Keratinocyte (primary cell): Measurements from ENCODE around the gene FAM53A. TPM values are rescaled to one million over a fixed set of nuclear protein-coding genes. Genes with fewer than 3 reads are reported as not detected.

Experiments used
- DNase-seq: peaks from one replicate; pipeline ENCODE4 v3.0.0-alpha.2; 2011; ENCODE audit warnings: low read depth, missing footprints, low spot score
- FAIRE-seq: peaks from 2 replicates; lab custom pipeline; 2011; peaks lifted over from hg19 to GRCh38; lab: Jason Lieb, UNC
- H2AFZ ChIP-seq: 2 replicates; pipeline ENCODE4 v1.6.0; 2012; ENCODE audit warnings: low read length, control low read depth, inconsistent platforms; ENCODE audit not compliant: control insufficient read depth
- H3K27ac ChIP-seq: 2 replicates; pipeline ENCODE4 v1.5.1; 2011; ENCODE audit warnings: low read length; ENCODE audit not compliant: control insufficient read depth, insufficient read depth
- H3K27me3 ChIP-seq: 3 replicates; pipeline ENCODE4 v1.6.0; 2011; ENCODE audit warnings: low read length; ENCODE audit not compliant: control insufficient read depth, insufficient read depth; ENCODE audit errors: extremely low read depth
- H3K36me3 ChIP-seq, 2 experiments: 2 replicates in 1 of 2; 3 replicates in 1 of 2; pipeline ENCODE4 v1.5.1; 2011; ENCODE audit warnings: low read length in 2 of 2, mild to moderate bottlenecking in 1 of 2; ENCODE audit not compliant: control insufficient read depth in 2 of 2, insufficient read depth in 2 of 2; ENCODE audit errors: extremely low read depth in 1 of 2
- H3K4me1 ChIP-seq: 3 replicates; pipeline ENCODE4 v1.5.1; 2011; ENCODE audit warnings: low read length; ENCODE audit not compliant: control insufficient read depth, insufficient read depth; ENCODE audit errors: extremely low read depth
- H3K4me2 ChIP-seq: 3 replicates; pipeline ENCODE4 v1.6.0; 2011; ENCODE audit warnings: low read depth, low read length; ENCODE audit not compliant: control insufficient read depth, insufficient read depth; ENCODE audit errors: extremely low read depth
- H3K4me3 ChIP-seq, 3 experiments: fragments of 200-600 bp in 1 of 3; sonication (generic) in 1 of 3; 2 replicates in 2 of 3; 3 replicates in 1 of 3; pipeline ENCODE4 v1.5.1; 2011 to 2016; ENCODE audit warnings: low read length in 3 of 3, mild to moderate bottlenecking in 3 of 3, control low read depth in 2 of 3, inconsistent platforms in 1 of 3, low read depth in 1 of 3, mixed read lengths in 1 of 3, mixed run types in 1 of 3, moderate library complexity in 1 of 3; ENCODE audit not compliant: control insufficient read depth in 2 of 3, insufficient read depth in 2 of 3; ENCODE audit errors: extremely low read depth in 1 of 3
- H3K79me2 ChIP-seq: 2 replicates; pipeline ENCODE4 v1.6.0; 2012; ENCODE audit warnings: low read length; ENCODE audit not compliant: control insufficient read depth, insufficient read depth
- H3K9ac ChIP-seq: 3 replicates; pipeline ENCODE4 v1.6.0; 2011; ENCODE audit warnings: low read length; ENCODE audit not compliant: control insufficient read depth, insufficient read depth; ENCODE audit errors: extremely low read depth
- H3K9me1 ChIP-seq: 3 replicates; pipeline ENCODE4 v1.6.0; 2011; ENCODE audit warnings: low read length; ENCODE audit not compliant: control insufficient read depth, insufficient read depth; ENCODE audit errors: extremely low read depth
- H3K9me3 ChIP-seq: 2 replicates; pipeline ENCODE4 v1.5.1; 2012; ENCODE audit warnings: low read depth, low read length; ENCODE audit not compliant: control insufficient read depth
- H4K20me1 ChIP-seq: 3 replicates; pipeline ENCODE4 v1.6.0; 2011; ENCODE audit warnings: low read length; ENCODE audit not compliant: control insufficient read depth, insufficient read depth; ENCODE audit errors: extremely low read depth
- CTCF ChIP-seq, 3 experiments: IDR thresholded peaks in 1 of 3; conservative IDR thresholded peaks in 1 of 3; optimal IDR thresholded peaks in 1 of 3; 2 replicates in 2 of 3; 3 replicates in 1 of 3; pipeline versions ENCODE3 to v1.5.1; 2011; ENCODE audit warnings: low read length in 3 of 3, mild to moderate bottlenecking in 3 of 3, moderate library complexity in 2 of 3, control low read depth in 1 of 3, inconsistent platforms in 1 of 3; ENCODE audit not compliant: insufficient read depth in 2 of 3; ENCODE audit errors: extremely low read depth in 1 of 3
- EZH2 ChIP-seq: IDR thresholded peaks from one replicate; pipeline ENCODE4 v1.6.1; 2012; ENCODE audit warnings: inconsistent platforms, mild to moderate bottlenecking, low read length, moderate library complexity
- dilution Hi-C: fragments of 300-500 bp; cut with MboI; formaldehyde crosslinking; loops from one replicate; pipeline ENCODE4 v1.7.0; 2020; ENCODE audit warnings: low sequenced_read_pairs; ENCODE audit not compliant: extremely low pct_ligation_motif_present
- polyA plus RNA-seq, 5 experiments: library from polyadenylated mRNA; depleted of rRNA in 3 of 5; stranded (reverse) in 3 of 5; stranded (forward) in 1 of 5; unstranded in 1 of 5; fragments of >200 nt; gene quantifications; 1 replicate in 1 of 5; 2 replicates in 3 of 5; 3 replicates in 1 of 5; pipeline versions ENCODE4 v1.2.1 to v1.2.3, GENCODE V29; 2011 to 2012; ENCODE audit warnings: missing spikeins in 2 of 5, low read depth in 1 of 5, low replicate concordance in 1 of 5

The FAM53A gene
- polyA plus RNA-seq, 1 donor (not counting 4 experiments of a cell fraction or from before 2014, with no cell fraction given), result 0.50 TPM

DNA sequence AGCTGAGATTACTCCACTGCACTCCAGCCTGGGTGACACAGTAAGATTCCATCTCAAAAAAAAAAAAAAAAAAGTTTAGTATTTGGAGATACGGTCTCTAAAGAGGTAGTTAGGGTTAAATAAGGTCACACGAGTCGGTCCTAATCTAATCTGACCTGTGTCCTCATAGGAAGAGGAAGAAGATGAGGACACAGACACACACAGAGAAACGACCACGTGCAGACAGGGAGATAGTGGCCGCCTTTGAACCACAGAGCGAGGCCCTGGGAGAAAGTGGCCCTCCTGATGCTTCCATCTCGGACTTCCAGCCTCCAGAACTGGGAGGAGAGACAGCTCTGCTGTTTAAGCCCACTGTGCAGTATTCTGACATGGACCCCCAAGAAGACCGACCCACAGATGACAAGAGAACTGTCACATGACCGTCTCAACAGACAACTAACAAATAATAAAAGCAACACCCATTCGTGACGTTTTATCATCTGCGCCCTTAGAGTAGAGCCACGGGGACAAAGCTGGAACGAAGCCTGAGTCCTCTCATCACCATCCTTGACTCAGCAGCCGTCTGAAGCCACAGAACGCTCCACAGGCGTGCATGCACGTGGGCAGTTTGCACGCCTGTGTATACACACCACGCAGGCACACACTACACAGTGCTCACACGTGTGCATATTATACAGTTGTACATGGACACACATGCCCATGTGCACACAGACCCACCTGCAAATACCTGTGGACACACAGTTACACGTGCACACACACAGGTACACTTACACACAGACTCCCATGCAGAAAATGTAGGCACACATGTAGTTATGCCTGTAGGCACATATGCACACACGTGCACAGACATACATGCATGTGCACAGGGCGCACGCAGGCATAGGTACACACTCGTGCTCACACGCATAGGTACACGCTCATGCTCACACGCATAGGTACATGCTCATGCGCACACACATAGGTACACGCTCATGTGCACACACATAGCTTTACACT, 51.7 kb downstream of the FAM53A start:
- no peaks in the 10 kb centered on the region for H3K9me1 ChIP-seq
- FAIRE-seq (no peak), DNase-seq (no peak)
- no peaks in the 10 kb centered on the region for H3K9me3 ChIP-seq
- H2AFZ ChIP-seq, result no peak overlapping the region
- H4K20me1 ChIP-seq, result no peaks in the 10 kb centered on the region
- H3K4me1 ChIP-seq, result no peaks in the 10 kb centered on the region
- H3K27me3 ChIP-seq, result no peaks in the 10 kb centered on the region
- H3K36me3 ChIP-seq, result no peaks in the 10 kb centered on the region
- H3K4me3 ChIP-seq, result no peak overlapping the region
- H3K4me2 ChIP-seq, result no peak overlapping the region
- dilution Hi-C loops, result loop anchor here (25.0 kb wide), 1 partner anchor 220 kb away; the partner anchor contains the start of gene NKX1-1
- TF ChIP-seq CTCF (optimal IDR thresholded peaks at IDR 0.05 in 1 of 3, IDR thresholded peaks at IDR 0.05 in 1 of 3, conservative IDR thresholded peaks at IDR 0.05 in 1 of 3; ENCODE audit: extremely low read depth in 1 of 3, insufficient read depth in 2 of 3, low read length in 3 of 3) (no peak), EZH2 (no peak)
- no peak overlapping the region for H3K9ac ChIP-seq
- H3K79me2 ChIP-seq, result no peaks in the 10 kb centered on the region
- H3K27ac ChIP-seq, result no peak overlapping the region

GRCh38 chr4:1631136-1631535, 53.0 kb downstream of the FAM53A start:
- dilution Hi-C loops, result loop anchor here (25.0 kb wide), 1 partner anchor 219 kb away; the partner anchor contains the start of gene NKX1-1
- DNase-seq, result no peak
- no peak for FAIRE-seq

More at GRCh38 chr4:1631136-1631535, 53.0 kb downstream of the FAM53A start:
- Histone ChIP-seq H3K4me2 (no peak overlapping the region), H3K27me3 (no peaks in the 10 kb centered on the region), H3K9me1 (no peaks in the 10 kb centered on the region), H4K20me1 (no peaks in the 10 kb centered on the region), H3K27ac (no peak overlapping the region), H3K9ac (no peak overlapping the region), H2AFZ (no peak overlapping the region), H3K4me1 (no peaks in the 10 kb centered on the region), H3K4me3 (no peak overlapping the region), H3K36me3 (no peaks in the 10 kb centered on the region), H3K79me2 (no peaks in the 10 kb centered on the region), H3K9me3 (no peaks in the 10 kb centered on the region)
- no peak for TF ChIP-seq EZH2
- TF ChIP-seq CTCF (optimal IDR thresholded peaks at IDR 0.05 in 1 of 3, IDR thresholded peaks at IDR 0.05 in 1 of 3, conservative IDR thresholded peaks at IDR 0.05 in 1 of 3; ENCODE audit: extremely low read depth in 1 of 3, insufficient read depth in 2 of 3, low read length in 3 of 3), result no peak
